Measurements from ENCODE around the gene SUN3. TPM values are rescaled to one million over a fixed set of nuclear protein-coding genes. Genes with fewer than 3 reads are reported as not detected.
"Not testable (repeated sequence)": the region's sequence is repeated elsewhere in the genome, so short reads cannot be mapped to it uniquely, and the experiment has no call there.

The SUN3 gene
- polyA plus RNA-seq, 2 of the 4 experiments (the other 2 are of a cell fraction): not detected

DNA sequence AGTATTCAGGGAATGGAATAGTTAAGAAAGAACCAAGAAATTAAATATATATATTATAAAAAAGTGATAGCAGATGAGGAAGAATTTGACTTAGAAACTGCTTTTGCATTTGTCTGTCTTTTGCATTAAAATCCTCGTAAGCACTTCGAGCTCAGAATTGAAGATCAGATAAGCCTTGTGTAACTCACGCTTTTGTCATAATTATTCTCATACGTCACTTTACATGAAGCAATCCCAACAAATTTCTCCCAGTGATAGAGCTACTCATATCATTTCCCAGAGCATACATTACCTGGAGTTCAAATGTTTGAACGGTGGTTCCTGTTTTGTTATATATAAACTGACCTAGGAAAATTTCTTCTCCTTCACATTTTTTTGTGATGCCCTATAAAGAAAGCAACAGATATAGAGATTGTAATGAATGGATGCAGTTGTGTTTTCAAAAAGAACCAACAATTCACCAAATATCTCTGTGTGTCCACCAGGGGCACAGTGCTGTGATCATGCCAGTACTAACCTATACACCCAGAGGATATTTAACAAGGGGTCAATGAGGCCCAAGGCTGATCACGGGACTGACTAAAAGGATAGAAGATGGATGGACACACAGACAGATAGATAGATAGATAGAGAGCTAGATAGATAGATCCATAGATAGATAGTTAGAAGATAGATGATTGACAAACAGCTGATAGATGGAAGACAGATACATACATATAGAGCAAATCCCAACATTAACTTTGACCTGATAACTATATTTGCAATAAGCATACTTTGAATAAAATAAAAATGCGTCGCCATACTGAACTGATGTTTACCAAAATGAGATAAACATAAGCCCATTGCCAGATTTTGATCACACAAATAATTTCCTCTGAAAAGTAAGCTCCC, 40.2 kb downstream of the SUN3 start:
- ChIA-PET CTCF (interaction anchor here (0.6 to 8.0 kb wide), 13 partner anchors 13 to 722 kb away, joined by 3 to 173 read pairs (median 3); partner anchors contain the start of gene UPP1), POLR2A (no interaction called here)
- H3K27ac ChIP-seq: no peak overlapping the region
- H3K4me2 ChIP-seq: no peak overlapping the region
- 63% methylated on average over 8 of the region's 8 CpGs for WGBS (ENCODE audit: missing lambda C conversion rate)
- ATAC-seq (peak; percentile 62 to 79; a peak in 4 of 6 replicates), DNase-seq (ENCODE audit: low read depth in 1 of 2, low spot score in 1 of 2) (peak; percentile 21 to 40), FAIRE-seq (peak; percentile 28)
- H3K4me3 ChIP-seq: no peak overlapping the region
- no peaks in the 10 kb centered on the region for H3K9me3 ChIP-seq
- no peaks in the 10 kb centered on the region for H3K4me1 ChIP-seq
- TF ChIP-seq, protein P1, sequence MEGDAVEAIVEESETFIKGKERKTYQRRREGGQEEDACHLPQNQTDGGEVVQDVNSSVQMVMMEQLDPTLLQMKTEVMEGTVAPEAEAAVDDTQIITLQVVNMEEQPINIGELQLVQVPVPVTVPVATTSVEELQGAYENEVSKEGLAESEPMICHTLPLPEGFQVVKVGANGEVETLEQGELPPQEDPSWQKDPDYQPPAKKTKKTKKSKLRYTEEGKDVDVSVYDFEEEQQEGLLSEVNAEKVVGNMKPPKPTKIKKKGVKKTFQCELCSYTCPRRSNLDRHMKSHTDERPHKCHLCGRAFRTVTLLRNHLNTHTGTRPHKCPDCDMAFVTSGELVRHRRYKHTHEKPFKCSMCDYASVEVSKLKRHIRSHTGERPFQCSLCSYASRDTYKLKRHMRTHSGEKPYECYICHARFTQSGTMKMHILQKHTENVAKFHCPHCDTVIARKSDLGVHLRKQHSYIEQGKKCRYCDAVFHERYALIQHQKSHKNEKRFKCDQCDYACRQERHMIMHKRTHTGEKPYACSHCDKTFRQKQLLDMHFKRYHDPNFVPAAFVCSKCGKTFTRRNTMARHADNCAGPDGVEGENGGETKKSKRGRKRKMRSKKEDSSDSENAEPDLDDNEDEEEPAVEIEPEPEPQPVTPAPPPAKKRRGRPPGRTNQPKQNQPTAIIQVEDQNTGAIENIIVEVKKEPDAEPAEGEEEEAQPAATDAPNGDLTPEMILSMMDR (IDR thresholded peaks at IDR 0.05): peak; percentile 33; the same call in 2 of the 3 replicates
- no peak for TF ChIP-seq RARB (CRISPR knock-in tag; IDR thresholded peaks at IDR 0.05)
- peak in 1 of 2 experiments; percentile 27; a peak in 1 of 5 replicates for TF ChIP-seq RAD21 (conservative IDR thresholded peaks at IDR 0.05 in 1 of 2, IDR thresholded peaks at IDR 0.05 in 1 of 2)

DNA sequence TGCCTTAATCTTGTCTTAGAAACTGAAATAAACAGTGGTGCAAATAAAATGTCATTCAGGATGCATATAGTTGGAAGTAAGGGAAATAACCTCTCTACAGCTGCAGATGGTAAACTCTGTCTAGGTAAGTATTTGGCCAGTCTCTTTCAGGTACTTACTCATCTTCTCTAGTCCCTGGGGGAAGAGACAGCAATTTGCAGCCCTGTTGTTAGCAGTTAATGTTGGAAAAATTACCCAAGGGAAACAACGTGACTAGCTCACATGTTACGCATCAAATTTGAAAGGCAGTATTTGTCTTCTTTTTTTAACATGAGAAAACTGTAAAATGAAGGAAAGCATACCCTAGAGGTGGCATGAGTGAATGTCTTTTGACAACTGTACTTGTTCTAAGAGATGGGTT, 46.3 kb downstream of the SUN3 start:
- no peak for ATAC-seq
- POLR2A ChIA-PET: no interaction called here

DNA sequence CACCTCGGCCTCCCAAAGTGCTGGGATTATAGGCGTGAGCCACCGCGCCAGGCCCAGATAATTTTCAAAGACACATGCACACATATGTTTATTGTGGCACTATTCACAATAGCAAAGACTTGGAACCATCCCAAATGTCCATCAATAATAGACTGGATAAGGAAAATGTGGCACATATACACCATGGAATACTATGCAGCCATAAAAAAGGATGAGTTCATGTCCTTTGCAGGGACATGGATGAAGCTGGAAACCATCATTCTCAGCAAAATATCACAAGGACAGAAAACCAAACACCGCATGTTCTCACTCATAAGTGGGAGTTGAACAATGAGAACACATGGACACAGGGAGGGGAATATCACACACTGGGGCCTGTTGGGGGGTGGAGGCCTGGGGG, 48.3 kb downstream of the SUN3 start:
- ATAC-seq, POLR2A ChIA-PET: not testable (repeated sequence)

More for the DNA sequence above, 46.3 kb downstream of the SUN3 start:
- Histone ChIP-seq H3K4me1 (peaks cover 6% of the 10 kb centered on the region; the same call in 2 of the 3 replicates), H3K27ac (no peak overlapping the region), H3K9me3 (no peaks in the 10 kb centered on the region), H3K4me3 (no peak overlapping the region), H3K4me2 (no peak overlapping the region)
- CTCF ChIA-PET: interaction anchor here (0.7 to 2.5 kb wide), 6 partner anchors 9 to 172 kb away, joined by 3 to 13 read pairs (median 6); no protein-coding TSS in a partner anchor
- TF ChIP-seq, protein P2, sequence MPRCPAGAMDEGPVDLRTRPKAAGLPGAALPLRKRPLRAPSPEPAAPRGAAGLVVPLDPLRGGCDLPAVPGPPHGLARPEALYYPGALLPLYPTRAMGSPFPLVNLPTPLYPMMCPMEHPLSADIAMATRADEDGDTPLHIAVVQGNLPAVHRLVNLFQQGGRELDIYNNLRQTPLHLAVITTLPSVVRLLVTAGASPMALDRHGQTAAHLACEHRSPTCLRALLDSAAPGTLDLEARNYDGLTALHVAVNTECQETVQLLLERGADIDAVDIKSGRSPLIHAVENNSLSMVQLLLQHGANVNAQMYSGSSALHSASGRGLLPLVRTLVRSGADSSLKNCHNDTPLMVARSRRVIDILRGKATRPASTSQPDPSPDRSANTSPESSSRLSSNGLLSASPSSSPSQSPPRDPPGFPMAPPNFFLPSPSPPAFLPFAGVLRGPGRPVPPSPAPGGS (IDR thresholded peaks at IDR 0.05): no peak
- no peak for TF ChIP-seq ZNF302 (CRISPR knock-in tag; IDR thresholded peaks at IDR 0.05)
- TF ChIP-seq CHD4 (IDR thresholded peaks at IDR 0.05; ENCODE audit: borderline replicate concordance): no peak
- TF ChIP-seq, protein P3, sequence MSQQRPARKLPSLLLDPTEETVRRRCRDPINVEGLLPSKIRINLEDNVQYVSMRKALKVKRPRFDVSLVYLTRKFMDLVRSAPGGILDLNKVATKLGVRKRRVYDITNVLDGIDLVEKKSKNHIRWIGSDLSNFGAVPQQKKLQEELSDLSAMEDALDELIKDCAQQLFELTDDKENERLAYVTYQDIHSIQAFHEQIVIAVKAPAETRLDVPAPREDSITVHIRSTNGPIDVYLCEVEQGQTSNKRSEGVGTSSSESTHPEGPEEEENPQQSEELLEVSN (IDR thresholded peaks at IDR 0.05; ENCODE audit: borderline replicate concordance, low read depth): no peak
- no peak for TF ChIP-seq POLR2A (IDR thresholded peaks at IDR 0.05; ENCODE audit: low read length)
- no peak for TF ChIP-seq NPAS2 (CRISPR knock-in tag; IDR thresholded peaks at IDR 0.05; ENCODE audit: borderline replicate concordance)
- TF ChIP-seq HOXB5 (CRISPR knock-in tag; IDR thresholded peaks at IDR 0.05): no peak
- no peak for TF ChIP-seq FOSB (CRISPR knock-in tag; IDR thresholded peaks at IDR 0.05)
- TF ChIP-seq CEBPB (IDR thresholded peaks at IDR 0.05): no peak
- no peak for TF ChIP-seq HOXA7 (CRISPR knock-in tag; IDR thresholded peaks at IDR 0.05)
- peak in 1 of 2 experiments; percentile 11 for DNase-seq (ENCODE audit: low read depth in 1 of 2, low spot score in 1 of 2)
- no peak for FAIRE-seq
- 42% methylated on average over 2 of the region's 2 CpGs for WGBS (ENCODE audit: missing lambda C conversion rate)

DNA sequence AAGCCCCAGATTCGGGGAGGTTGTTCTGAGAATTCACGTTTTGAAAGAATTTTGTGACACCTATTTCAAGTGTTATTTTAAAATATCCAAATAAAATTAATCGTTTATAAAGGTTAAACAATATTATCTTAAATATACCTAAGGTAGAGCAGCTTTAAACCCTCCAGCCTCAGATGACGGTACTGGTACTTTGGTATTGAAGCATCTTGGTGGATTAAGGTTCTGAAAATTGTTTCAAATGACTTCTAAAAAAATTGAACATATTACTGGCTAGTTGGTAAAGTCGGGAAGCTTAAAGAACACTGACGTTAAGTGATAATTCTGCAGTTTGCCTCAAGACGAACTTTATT, 49.1 kb downstream of the SUN3 start:
- H3K4me3 ChIP-seq: peak overlapping the region; percentile 83
- FAIRE-seq (no peak), ATAC-seq (no peak), DNase-seq (ENCODE audit: low read depth in 1 of 2, low spot score in 1 of 2) (no peak)
- POLR2A ChIA-PET: no interaction called here
- no peak for TF ChIP-seq GATA3 (IDR thresholded peaks at IDR 0.05; ENCODE audit: borderline replicate concordance)
- no peak for TF ChIP-seq HOXA7 (CRISPR knock-in tag; IDR thresholded peaks at IDR 0.05)
- TF ChIP-seq, protein P2 (IDR thresholded peaks at IDR 0.05): no peak
- TF ChIP-seq MYC (IDR thresholded peaks at IDR 0.05; ENCODE audit: borderline replicate concordance, low read length): no peak
- no peak for TF ChIP-seq RNF2 (IDR thresholded peaks at IDR 0.05; ENCODE audit: borderline replicate concordance, low read depth)
- no peak for TF ChIP-seq CHD4 (IDR thresholded peaks at IDR 0.05; ENCODE audit: borderline replicate concordance)
- no peak for TF ChIP-seq RFX5 (IDR thresholded peaks at IDR 0.05)
- TF ChIP-seq, protein P4, sequence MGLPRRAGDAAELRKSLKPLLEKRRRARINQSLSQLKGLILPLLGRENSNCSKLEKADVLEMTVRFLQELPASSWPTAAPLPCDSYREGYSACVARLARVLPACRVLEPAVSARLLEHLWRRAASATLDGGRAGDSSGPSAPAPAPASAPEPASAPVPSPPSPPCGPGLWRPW (IDR thresholded peaks at IDR 0.05): no peak
- TF ChIP-seq, protein P5, sequence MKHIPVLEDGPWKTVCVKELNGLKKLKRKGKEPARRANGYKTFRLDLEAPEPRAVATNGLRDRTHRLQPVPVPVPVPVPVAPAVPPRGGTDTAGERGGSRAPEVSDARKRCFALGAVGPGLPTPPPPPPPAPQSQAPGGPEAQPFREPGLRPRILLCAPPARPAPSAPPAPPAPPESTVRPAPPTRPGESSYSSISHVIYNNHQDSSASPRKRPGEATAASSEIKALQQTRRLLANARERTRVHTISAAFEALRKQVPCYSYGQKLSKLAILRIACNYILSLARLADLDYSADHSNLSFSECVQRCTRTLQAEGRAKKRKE (CRISPR knock-in tag; IDR thresholded peaks at IDR 0.05; ENCODE audit: low read depth): no peak
- H3K27ac ChIP-seq: peak overlapping the region; percentile 81 to 93; a peak in 4 of 6 replicates
- no peaks in the 10 kb centered on the region for H3K9me3 ChIP-seq
- peak overlapping the region; percentile 69 for H3K4me2 ChIP-seq
- CTCF ChIA-PET: interaction anchor here (0.9 to 2.0 kb wide), 3 partner anchors 11 to 131 kb away, joined by 3 to 6 read pairs (median 3); no protein-coding TSS in a partner anchor
- 38% methylated on average over 7 of the region's 7 CpGs for WGBS (ENCODE audit: missing lambda C conversion rate)
- peaks cover 6% of the 10 kb centered on the region; the same call in 2 of the 3 replicates for H3K4me1 ChIP-seq

More for the DNA sequence above, 48.3 kb downstream of the SUN3 start:
- H3K27ac ChIP-seq; DNase-seq (ENCODE audit: low read depth in 1 of 2, low spot score in 1 of 2); H3K4me1 ChIP-seq; H3K4me3 ChIP-seq; FAIRE-seq; H3K9me3 ChIP-seq; H3K4me2 ChIP-seq: not testable (repeated sequence)
- CTCF ChIA-PET: interaction anchor here (1.0 to 2.0 kb wide), 3 partner anchors 11 to 130 kb away, joined by 3 to 6 read pairs (median 3); no protein-coding TSS in a partner anchor
- 91% methylated on average over 5 of the region's 5 CpGs for WGBS (ENCODE audit: missing lambda C conversion rate)

Data from A549 (cell line).